SK-N-SH (cell line): ENCODE measurements around the gene SULT1C3. TPM values are rescaled to one million over a fixed set of nuclear protein-coding genes. Genes with fewer than 3 reads are reported as not detected.
"Not testable (repeated sequence)": the region's sequence is repeated elsewhere in the genome, so short reads cannot be mapped to it uniquely, and the experiment has no call there.

ENCODE experiments used
- CTCF ChIA-PET: fragments of 300-600, 350-600 bp; formaldehyde crosslinking; extraction: SDS; loops from one replicate; lab custom pipeline; 2021; lab: Yijun Ruan, JAX
- POLR2A ChIA-PET: fragments of 350-600 bp; sonication (Branson Sonifier 250); formaldehyde crosslinking; extraction: SDS; loops from one replicate; lab custom pipeline; 2020; ENCODE audit warnings: antibody characterized with exemption, inconsistent platforms; lab: Yijun Ruan, JAX
- DNase-seq: peaks from one replicate; pipeline ENCODE4 v3.0.0; 2012
- H2AFZ ChIP-seq: fragments of 200-600 bp; sonication (generic); 2 replicates; pipeline ENCODE4 v1.8.1; 2016; ENCODE audit warnings: antibody characterized with exemption, mild to moderate bottlenecking, low read depth
- H3F3A ChIP-seq: fragments of 200-600 bp; sonication (generic); replicated peaks from 2 replicates; pipeline ENCODE3; 2016; ENCODE audit warnings: antibody characterized with exemption, mild to moderate bottlenecking; ENCODE audit not compliant: insufficient read depth
- H3K27ac ChIP-seq, 2 experiments: fragments of 200-500 bp in 1 of 2; fragments of 200-600 bp in 1 of 2; sonication (Bioruptor generic) in 1 of 2; sonication (generic), shearing (Covaris generic) in 1 of 2; 2 replicates each; pipeline versions ENCODE4 v1.5.1 to v1.6.1; 2014 to 2016; ENCODE audit warnings: low read depth in 2 of 2, inconsistent platforms in 1 of 2, low read length in 1 of 2, mild to moderate bottlenecking in 1 of 2, mixed read lengths in 1 of 2
- H3K27me3 ChIP-seq: fragments of 200-600 bp; sonication (generic), shearing (Covaris generic); 2 replicates; pipeline ENCODE4 v1.6.1; 2016; ENCODE audit warnings: mixed run types; ENCODE audit not compliant: insufficient read depth
- H3K36me3 ChIP-seq, 2 experiments: fragments of 200-500 bp in 1 of 2; fragments of 200-600 bp in 1 of 2; sonication (Bioruptor generic) in 1 of 2; sonication (generic) in 1 of 2; replicated peaks in 1 of 2; 2 replicates each; pipeline versions ENCODE3 to v1.5.1; 2014 to 2016; ENCODE audit warnings: low read length in 1 of 2, mild to moderate bottlenecking in 1 of 2; ENCODE audit not compliant: insufficient read depth in 2 of 2, control insufficient read depth in 1 of 2
- H3K4me1 ChIP-seq, 2 experiments: fragments of 200-500 bp in 1 of 2; fragments of 200-600 bp in 1 of 2; sonication (Bioruptor generic) in 1 of 2; sonication (generic), shearing (Covaris generic) in 1 of 2; 2 replicates each; pipeline versions ENCODE4 v1.5.1 to v1.6.1; 2014 to 2016; ENCODE audit warnings: low read depth in 1 of 2, low read length in 1 of 2, mixed run types in 1 of 2; ENCODE audit not compliant: insufficient read depth in 2 of 2, control insufficient read depth in 1 of 2
- H3K4me2 ChIP-seq: fragments of 200-600 bp; sonication (generic), shearing (Covaris generic); 2 replicates; pipeline ENCODE4 v1.6.1; 2017; ENCODE audit warnings: mixed run types
- H3K4me3 ChIP-seq, 2 experiments: fragments of 200-500 bp in 1 of 2; fragments of 200-600 bp in 1 of 2; sonication (Bioruptor generic) in 1 of 2; sonication (generic), shearing (Covaris generic) in 1 of 2; 2 replicates each; pipeline versions ENCODE4 v1.5.1 to v1.8.1; 2014 to 2016; ENCODE audit warnings: low read depth in 2 of 2, inconsistent platforms in 1 of 2, low read length in 1 of 2, mild to moderate bottlenecking in 1 of 2, mixed read lengths in 1 of 2, moderate library complexity in 1 of 2
- H3K79me2 ChIP-seq: fragments of 200-600 bp; sonication (generic); 2 replicates; pipeline ENCODE4 v1.8.1; 2017; ENCODE audit warnings: mild to moderate bottlenecking; ENCODE audit not compliant: insufficient read depth
- H3K9ac ChIP-seq: fragments of 200-600 bp; sonication (generic); 2 replicates; pipeline ENCODE4 v1.6.1; 2017; ENCODE audit warnings: mixed run types
- H3K9me2 ChIP-seq: fragments of 200-600 bp; sonication (generic); 2 replicates; pipeline ENCODE4 v1.6.1; 2017; ENCODE audit warnings: mixed run types
- H3K9me3 ChIP-seq: fragments of 200-600 bp; sonication (generic); 2 replicates; pipeline ENCODE4 v1.6.1; 2017; ENCODE audit warnings: mixed run types, mild to moderate bottlenecking, moderate library complexity
- H4K20me1 ChIP-seq: fragments of 200-600 bp; sonication (generic); 2 replicates; pipeline ENCODE4 v1.6.1; 2017; ENCODE audit warnings: mild to moderate bottlenecking, mixed run types; ENCODE audit not compliant: insufficient read depth
- CTCF ChIP-seq: fragments of 200-600 bp; sonication (generic); IDR thresholded peaks from 2 replicates; pipeline ENCODE4 v1.6.1; 2017; ENCODE audit warnings: antibody characterized with exemption, mild to moderate bottlenecking, moderate library complexity
- ELF1 ChIP-seq: IDR thresholded peaks from 2 replicates; pipeline ENCODE4 v1.4.0; 2012
- EP300 ChIP-seq, 2 experiments: IDR thresholded peaks; 2 replicates each; pipeline versions ENCODE4 v1.4.0 to v1.6.1; 2012; ENCODE audit warnings: borderline replicate concordance in 1 of 2, low read depth in 1 of 2, low read length in 1 of 2
- FOSL2 ChIP-seq: IDR thresholded peaks from 2 replicates; pipeline ENCODE4 v1.4.0; 2012; ENCODE audit warnings: low read depth, mild to moderate bottlenecking, moderate library complexity, borderline replicate concordance
- GABPA ChIP-seq: IDR thresholded peaks from 2 replicates; pipeline ENCODE4 v1.4.0; 2012; ENCODE audit warnings: low read depth, mild to moderate bottlenecking
- GATA2 ChIP-seq: sonication (generic); formaldehyde crosslinking; IDR thresholded peaks from 2 replicates; pipeline ENCODE4 v1.5.0; 2020; ENCODE audit warnings: mild to moderate bottlenecking, missing genetic modification reagents
- IRF3 ChIP-seq: fragments of 150-350 bp; IDR thresholded peaks from 2 replicates; pipeline ENCODE4 v1.6.1; 2016; ENCODE audit warnings: mild to moderate bottlenecking, low read depth, low read length
- JUND ChIP-seq: IDR thresholded peaks from 2 replicates; pipeline ENCODE4 v1.4.0; 2012
- NFIC ChIP-seq: IDR thresholded peaks from 2 replicates; pipeline ENCODE4 v1.4.0; 2012; ENCODE audit warnings: borderline replicate concordance
- NRF1 ChIP-seq: IDR thresholded peaks from 2 replicates; pipeline ENCODE4 v1.6.1; 2012; ENCODE audit warnings: low read depth, mild to moderate bottlenecking, low read length
- PBX3 ChIP-seq: IDR thresholded peaks from 2 replicates; pipeline ENCODE4; 2012
- POLR2AphosphoS5 ChIP-seq: IDR thresholded peaks from 2 replicates; pipeline ENCODE4 v1.6.1; 2012; ENCODE audit warnings: low read depth, low read length
- RAD21 ChIP-seq: IDR thresholded peaks from 2 replicates; pipeline ENCODE4 v1.6.1; 2012; ENCODE audit warnings: mild to moderate bottlenecking, low read length
- RCOR1 ChIP-seq: fragments of 150-350 bp; IDR thresholded peaks from 2 replicates; pipeline ENCODE4 v1.6.1; 2017; ENCODE audit warnings: antibody characterized with exemption, low read length
- SIN3A ChIP-seq: IDR thresholded peaks from 2 replicates; pipeline ENCODE4 v1.6.1; 2012; ENCODE audit warnings: low read depth, mild to moderate bottlenecking, low read length, moderate library complexity, borderline replicate concordance
- TAF1 ChIP-seq: IDR thresholded peaks from 2 replicates; pipeline ENCODE4 v1.6.1; 2012; ENCODE audit warnings: low read depth, mild to moderate bottlenecking, low read length, moderate library complexity, borderline replicate concordance
- TCF12 ChIP-seq: IDR thresholded peaks from 2 replicates; pipeline ENCODE4 v1.4.0; 2012
- USF1 ChIP-seq: IDR thresholded peaks from 2 replicates; pipeline ENCODE4 v1.4.0; 2012; ENCODE audit warnings: low read depth, borderline replicate concordance
- WGBS: methylation state at CpG from one replicate; pipeline ENCODE4 v1.1.6; 2017; ENCODE audit warnings: low lambda C conversion rate; 5-methylcytosine and 5-hydroxymethylcytosine counted together
- polyA plus RNA-seq, 3 experiments: library from polyadenylated mRNA; depleted of rRNA; stranded (reverse); fragments of >200 nt; gene quantifications; 2 replicates each; pipeline ENCODE4 v1.2.3, GENCODE V29; 2012

SULT1C3 gene
- polyA plus RNA-seq, 1 of the 3 experiments (the other 2 are of a cell fraction) = not detected

- H3K9ac ChIP-seq = no peak overlapping the region
- no peaks in the 10 kb centered on the region for H3K36me3 ChIP-seq
- TF ChIP-seq JUND (no peak), SIN3A (no peak), NRF1 (no peak)
- no peak overlapping the region for H2AFZ ChIP-seq
- no peak overlapping the region for H3K4me2 ChIP-seq
- no peak overlapping the region for H3K4me3 ChIP-seq
- no peaks in the 10 kb centered on the region for H3K79me2 ChIP-seq
- H3K9me2 ChIP-seq = no peaks in the 10 kb centered on the region
- H3K27ac ChIP-seq = no peak overlapping the region
- H3F3A ChIP-seq = no peaks in the 10 kb centered on the region
- no peaks in the 10 kb centered on the region for H3K4me1 ChIP-seq
- ChIA-PET POLR2A (no interaction called here), CTCF (interaction anchor here (0.6 kb wide), 1 partner anchor 95 kb away, joined by 3 read pairs; no protein-coding TSS in a partner anchor)
- no peaks in the 10 kb centered on the region for H4K20me1 ChIP-seq
- no peaks in the 10 kb centered on the region for H3K27me3 ChIP-seq
- no peak for DNase-seq
- 63% methylated on average over 5 of the region's 5 CpGs for WGBS
- H3K9me3 ChIP-seq = no peaks in the 10 kb centered on the region
Observed at GRCh38 chr2:108279468-108279867, 39.7 kb downstream of the SULT1C3 start.

- Histone ChIP-seq H3K4me1 (no peaks in the 10 kb centered on the region), H3K79me2 (no peaks in the 10 kb centered on the region), H4K20me1 (no peaks in the 10 kb centered on the region), H3K9me3 (no peaks in the 10 kb centered on the region), H3K27ac (no peak overlapping the region), H3K9me2 (no peaks in the 10 kb centered on the region), H3K4me2 (no peak overlapping the region), H3F3A (no peaks in the 10 kb centered on the region), H3K36me3 (no peaks in the 10 kb centered on the region), H2AFZ (no peak overlapping the region), H3K4me3 (no peak overlapping the region), H3K27me3 (no peaks in the 10 kb centered on the region), H3K9ac (no peak overlapping the region)
- 43% methylated on average over 3 of the region's 3 CpGs for WGBS
- DNase-seq = no peak
- CTCF ChIA-PET = no interaction called here
- TF ChIP-seq GATA2 (CRISPR knock-in tag) (no peak), PBX3 (no peak), RCOR1 (no peak), NFIC (no peak), USF1 (no peak), NRF1 (no peak), JUND (no peak), IRF3 (no peak), FOSL2 (no peak), POLR2AphosphoS5 (no peak), TCF12 (no peak), GABPA (no peak), RAD21 (no peak), TAF1 (no peak), ELF1 (no peak), EP300 (IDR thresholded peaks at IDR 0.05; ENCODE audit: borderline replicate concordance in 1 of 2, low read depth in 1 of 2, low read length in 1 of 2) (no peak), CTCF (no peak)
- POLR2A ChIA-PET = no interaction called here
Observed at GRCh38 chr2:108280466-108280865, 40.7 kb downstream of the SULT1C3 start.

- H3K36me3 ChIP-seq, H3F3A ChIP-seq, DNase-seq, H3K9me2 ChIP-seq, H3K9me3 ChIP-seq, POLR2A ChIA-PET, H3K4me1 ChIP-seq, H3K4me2 ChIP-seq, H3K27me3 ChIP-seq, H3K9ac ChIP-seq, H4K20me1 ChIP-seq, H3K79me2 ChIP-seq, CTCF ChIA-PET, H3K27ac ChIP-seq, H3K4me3 ChIP-seq, H2AFZ ChIP-seq: not testable (repeated sequence)
- 20% methylated on average over 7 of the region's 7 CpGs for WGBS
Observed at GRCh38 chr2:108284566-108284965, 44.8 kb downstream of the SULT1C3 start.
